ENCODE results near the gene POLR1E. TPM values are rescaled to one million over a fixed set of nuclear protein-coding genes. Genes with fewer than 3 reads are reported as not detected.
A peak's percentile ranks its signal among the peaks of the same experiment; 100 is the strongest.
"Not testable (repeated sequence)": the region's sequence is repeated elsewhere in the genome, so short reads cannot be mapped to it uniquely, and the experiment has no call there.

The POLR1E gene
- total RNA-seq, 1 experiment from 2014 or later, result 60.9 TPM

GRCh38 chr9:37476930-37477329 is 8.8 kb upstream of the POLR1E start:
- RAD21 ChIA-PET (ENCODE audit: low non-redundant PET in 1 of 2, low total read pairs in 2 of 2, uncharacterized antibody in 2 of 2, unreplicated experiment in 2 of 2), result no interaction called here
- peak; percentile 60 for ATAC-seq
- Histone ChIP-seq H3K27ac (ENCODE audit: low read depth, low read length) (peak overlapping the region; percentile 59), H3K9ac (ENCODE audit: low read length) (peak overlapping the region; percentile 56), H3K9me3 (ENCODE audit: control insufficient read depth in 1 of 2, insufficient read depth in 1 of 2, low read depth in 1 of 2, low read length in 2 of 2) (peaks cover 5 to 8% of the 10 kb centered on the region in 2 experiments; a peak in 1 of 4 replicates), H2AFZ (ENCODE audit: low read depth, low read length, poor library complexity, severe bottlenecking) (no peak overlapping the region), H3K79me2 (ENCODE audit: insufficient read depth, low read length) (no peaks in the 10 kb centered on the region), H3K9me2 (ENCODE audit: insufficient read depth) (no peaks in the 10 kb centered on the region), H3K27me3 (ENCODE audit: insufficient read depth, low read length) (no peaks in the 10 kb centered on the region), H3K4me2 (ENCODE audit: low read length) (peak overlapping the region; percentile 72), H4K20me1 (ENCODE audit: insufficient read depth) (no peaks in the 10 kb centered on the region), H3K4me3 (replicated peaks in 1 of 2; ENCODE audit: low read depth in 1 of 2, low read length in 2 of 2) (peak overlapping the region; percentile 10 to 35; a peak in 2 of 4 replicates), H3K36me3 (ENCODE audit: control insufficient read depth in 1 of 2, insufficient read depth in 2 of 2, low read length in 2 of 2) (no peaks in the 10 kb centered on the region), H3K4me1 (ENCODE audit: control insufficient read depth in 1 of 2, insufficient read depth in 2 of 2, low read length in 2 of 2) (peaks cover 37 to 73% of the 10 kb centered on the region in 2 experiments)
- intact Hi-C loops (cut with micrococcal nuclease), result no loop called here
- POLR2A ChIA-PET, result no interaction called here
- BruUV-seq (replicated peaks), result no TSS peak
- CTCF ChIA-PET, result no interaction called here
- 0 out of 2 replicates have a peak, but pooled peaks have one; percentile 5 for TF ChIP-seq EGR1 (IDR thresholded peaks at IDR 0.05; ENCODE audit: low read depth)
- TF ChIP-seq SP1 (IDR thresholded peaks at IDR 0.05; ENCODE audit: low read depth), result no peak
- TF ChIP-seq POLR2AphosphoS5 (IDR thresholded peaks at IDR 0.05; ENCODE audit: low read depth, low read length), result no peak
- TF ChIP-seq SIN3A (IDR thresholded peaks at IDR 0.05; ENCODE audit: low read depth), result no peak
- DNase-seq (ENCODE audit: low read depth, low spot score), result peak; percentile 38

GRCh38 chr9:37477443-37477842 is 8.3 kb upstream of the POLR1E start:
- POLR2A ChIA-PET, result not testable (repeated sequence)

GRCh38 chr9:37477987-37478619 is 7.6 kb upstream of the POLR1E start:
- peak overlapping the region; percentile 56 for H3K9ac ChIP-seq (ENCODE audit: low read length)
- peak overlapping the region; percentile 13 for H2AFZ ChIP-seq (ENCODE audit: low read depth, low read length, poor library complexity, severe bottlenecking)
- RAD21 ChIA-PET (ENCODE audit: low non-redundant PET in 1 of 2, low total read pairs in 2 of 2, uncharacterized antibody in 2 of 2, unreplicated experiment in 2 of 2); DNase-seq (ENCODE audit: low read depth, low spot score); H3K79me2 ChIP-seq (ENCODE audit: insufficient read depth, low read length); POLR2A ChIA-PET; H4K20me1 ChIP-seq (ENCODE audit: insufficient read depth); H3K27me3 ChIP-seq (ENCODE audit: insufficient read depth, low read length); ATAC-seq; CTCF ChIA-PET; H3K36me3 ChIP-seq (ENCODE audit: control insufficient read depth in 1 of 2, insufficient read depth in 2 of 2, low read length in 2 of 2); H3K9me2 ChIP-seq (ENCODE audit: insufficient read depth); intact Hi-C loops (cut with micrococcal nuclease); H3K9me3 ChIP-seq (ENCODE audit: control insufficient read depth in 1 of 2, insufficient read depth in 1 of 2, low read depth in 1 of 2, low read length in 2 of 2): not testable (repeated sequence)
- H3K27ac ChIP-seq (ENCODE audit: low read depth, low read length), result peak overlapping the region; percentile 59
- peaks cover 34 to 69% of the 10 kb centered on the region in 2 experiments for H3K4me1 ChIP-seq (ENCODE audit: control insufficient read depth in 1 of 2, insufficient read depth in 2 of 2, low read length in 2 of 2)
- peak overlapping the region in 1 of 2 experiments; percentile 35; a peak in 2 of 4 replicates for H3K4me3 ChIP-seq (replicated peaks in 1 of 2; ENCODE audit: low read depth in 1 of 2, low read length in 2 of 2)
- TSS peak; percentile 59 for BruUV-seq (replicated peaks)
- peak overlapping the region; percentile 72 for H3K4me2 ChIP-seq (ENCODE audit: low read length)

More at GRCh38 chr9:37477443-37477842, 8.3 kb upstream of the POLR1E start:
- intact Hi-C loops (cut with micrococcal nuclease); H3K79me2 ChIP-seq (ENCODE audit: insufficient read depth, low read length); H3K9me3 ChIP-seq (ENCODE audit: control insufficient read depth in 1 of 2, insufficient read depth in 1 of 2, low read depth in 1 of 2, low read length in 2 of 2); CTCF ChIA-PET; H3K27me3 ChIP-seq (ENCODE audit: insufficient read depth, low read length); RAD21 ChIA-PET (ENCODE audit: low non-redundant PET in 1 of 2, low total read pairs in 2 of 2, uncharacterized antibody in 2 of 2, unreplicated experiment in 2 of 2); BruUV-seq (replicated peaks); H3K9me2 ChIP-seq (ENCODE audit: insufficient read depth); H3K36me3 ChIP-seq (ENCODE audit: control insufficient read depth in 1 of 2, insufficient read depth in 2 of 2, low read length in 2 of 2); H4K20me1 ChIP-seq (ENCODE audit: insufficient read depth): not testable (repeated sequence)
- Histone ChIP-seq H3K4me2 (ENCODE audit: low read length) (peak overlapping the region; percentile 72), H2AFZ (ENCODE audit: low read depth, low read length, poor library complexity, severe bottlenecking) (peak overlapping the region; percentile 13), H3K4me1 (ENCODE audit: control insufficient read depth in 1 of 2, insufficient read depth in 2 of 2, low read length in 2 of 2) (peaks cover 37 to 73% of the 10 kb centered on the region in 2 experiments), H3K9ac (ENCODE audit: low read length) (peak overlapping the region; percentile 56), H3K27ac (ENCODE audit: low read depth, low read length) (peak overlapping the region; percentile 59), H3K4me3 (replicated peaks in 1 of 2; ENCODE audit: low read depth in 1 of 2, low read length in 2 of 2) (peak overlapping the region; percentile 17 to 35; a peak in 3 of 4 replicates)
- ATAC-seq (peak; percentile 25), DNase-seq (ENCODE audit: low read depth, low spot score) (peak; percentile 60)
- TF ChIP-seq SIN3A (IDR thresholded peaks at IDR 0.05; ENCODE audit: low read depth), result peak; percentile 61
- peak; percentile 64 for TF ChIP-seq JUND (IDR thresholded peaks at IDR 0.05)
- peak; percentile 72; the same call in 1 of the 2 replicates for TF ChIP-seq FOSL1 (IDR thresholded peaks at IDR 0.05; ENCODE audit: low read depth)
- peak; percentile 42; the same call in 1 of the 2 replicates for TF ChIP-seq CEBPB (IDR thresholded peaks at IDR 0.05; ENCODE audit: low read depth)
- TF ChIP-seq SP1 (IDR thresholded peaks at IDR 0.05; ENCODE audit: low read depth), result peak; percentile 59; the same call in 1 of the 2 replicates
